C4-2B (cell line): ENCODE measurements around the gene C11orf71.

Source experiments
- ZFX ChIP-seq: fragments of 450-650 bp; IDR thresholded peaks from 2 replicates; pipeline ENCODE4 v1.6.1; 2017
- TF ChIP-seq, protein P1 (sequence below): fragments of 450-650 bp; conservative IDR thresholded peaks from 2 replicates; pipeline ENCODE4 v1.5.1; 2017; ENCODE audit warnings: mild to moderate bottlenecking

DNA sequence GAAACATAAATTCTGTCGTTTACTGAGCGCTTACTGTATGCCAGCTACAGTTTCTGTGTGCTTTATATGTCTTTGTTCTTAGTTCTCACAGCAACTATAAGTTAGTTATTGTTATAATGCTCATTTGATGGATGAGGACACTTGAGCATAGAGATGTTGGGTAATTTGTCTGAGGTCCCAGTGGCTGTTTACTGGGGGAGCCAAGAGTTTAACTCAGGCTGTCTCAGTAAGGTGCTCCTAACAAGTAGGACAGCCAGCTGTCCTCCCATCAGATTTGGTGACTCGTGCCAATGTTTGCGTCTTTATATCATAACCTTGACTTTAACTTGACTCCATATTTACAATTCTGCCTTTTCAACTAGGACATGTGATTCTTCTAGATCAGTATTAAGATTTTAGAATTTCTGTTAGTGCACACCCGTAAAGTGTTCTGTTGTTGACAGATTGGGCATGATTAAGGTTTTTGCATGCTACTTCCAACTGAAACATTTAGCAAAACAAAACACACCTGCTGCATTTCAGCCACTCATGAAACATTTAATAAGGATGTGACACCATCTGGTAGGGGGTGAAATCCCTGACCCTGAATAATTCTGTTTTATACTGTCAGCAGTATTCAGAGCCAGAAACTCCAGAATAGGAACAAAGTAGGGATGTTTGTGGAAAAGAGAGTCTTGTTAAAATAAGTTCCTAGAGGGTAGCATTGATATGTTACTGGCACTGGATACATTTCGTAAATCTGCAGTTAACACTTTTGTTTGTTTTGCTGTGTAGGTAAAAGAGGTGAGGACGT lies 40.9 kb upstream of the C11orf71 start:
- TF ChIP-seq, protein P1, sequence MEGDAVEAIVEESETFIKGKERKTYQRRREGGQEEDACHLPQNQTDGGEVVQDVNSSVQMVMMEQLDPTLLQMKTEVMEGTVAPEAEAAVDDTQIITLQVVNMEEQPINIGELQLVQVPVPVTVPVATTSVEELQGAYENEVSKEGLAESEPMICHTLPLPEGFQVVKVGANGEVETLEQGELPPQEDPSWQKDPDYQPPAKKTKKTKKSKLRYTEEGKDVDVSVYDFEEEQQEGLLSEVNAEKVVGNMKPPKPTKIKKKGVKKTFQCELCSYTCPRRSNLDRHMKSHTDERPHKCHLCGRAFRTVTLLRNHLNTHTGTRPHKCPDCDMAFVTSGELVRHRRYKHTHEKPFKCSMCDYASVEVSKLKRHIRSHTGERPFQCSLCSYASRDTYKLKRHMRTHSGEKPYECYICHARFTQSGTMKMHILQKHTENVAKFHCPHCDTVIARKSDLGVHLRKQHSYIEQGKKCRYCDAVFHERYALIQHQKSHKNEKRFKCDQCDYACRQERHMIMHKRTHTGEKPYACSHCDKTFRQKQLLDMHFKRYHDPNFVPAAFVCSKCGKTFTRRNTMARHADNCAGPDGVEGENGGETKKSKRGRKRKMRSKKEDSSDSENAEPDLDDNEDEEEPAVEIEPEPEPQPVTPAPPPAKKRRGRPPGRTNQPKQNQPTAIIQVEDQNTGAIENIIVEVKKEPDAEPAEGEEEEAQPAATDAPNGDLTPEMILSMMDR: no peak
- no peak for TF ChIP-seq ZFX
